Astrocyte (in vitro differentiated cells and primary cell): ENCODE results near the gene BRICD5.

ENCODE experiments used
- CTCF ChIP-seq: IDR thresholded peaks from 2 replicates; pipeline ENCODE4 v1.5.1; 2011; ENCODE audit warnings: low read depth, mild to moderate bottlenecking, inconsistent platforms, low read length, moderate library complexity; ENCODE audit not compliant: insufficient read depth
- EZH2 ChIP-seq: IDR thresholded peaks from 2 replicates; pipeline ENCODE4 v1.6.1; 2012; ENCODE audit warnings: mild to moderate bottlenecking, low read length, inconsistent platforms; ENCODE audit not compliant: insufficient read depth

- TF ChIP-seq CTCF (no peak), EZH2 (no peak)
These were observed 4.0 kb upstream of the BRICD5 start, which contains the start of gene PGP for GRCh38 chr16:2214719-2214968.
